CD4-positive, alpha-beta T cell (primary cell): ENCODE data around the gene SOD2. TPM values are rescaled to one million over a fixed set of nuclear protein-coding genes. Genes with fewer than 3 reads are reported as not detected.
"Not testable (repeated sequence)": the region's sequence is repeated elsewhere in the genome, so short reads cannot be mapped to it uniquely, and the experiment has no call there.

Experiments used
- ATAC-seq: fragments of 200-7000 bp; cut with Tn5 transposase; one replicate; pipeline ENCODE4 v1.10.0; 2022; ENCODE audit warnings: mild to moderate bottlenecking; ENCODE audit not compliant: poor library complexity
- CTCF ChIA-PET: fragments of 350-600 bp; sonication (Branson Sonifier 250); formaldehyde crosslinking; loops from one replicate; lab custom pipeline; 2021; ENCODE audit warnings: antibody characterized with exemption, inconsistent platforms; lab: Charles Lee
- POLR2A ChIA-PET: fragments of 350-600 bp; sonication (Branson Sonifier 250); formaldehyde crosslinking; loops from one replicate; lab custom pipeline; 2021; ENCODE audit warnings: antibody characterized with exemption, inconsistent platforms; lab: Charles Lee
- DNase-seq, 14 experiments: peaks; one replicate each; pipeline ENCODE4 v3.0.0-alpha.2; 2013 to 2020; ENCODE audit warnings: mixed read lengths in 2 of 14
- H3K27ac ChIP-seq, 2 donors: one replicate each; pipeline versions ENCODE4 v1.5.1 to v1.7.0; 2013; ENCODE audit warnings: low read length in 2 of 2, low read depth in 1 of 2, mild to moderate bottlenecking in 1 of 2
- H3K27me3 ChIP-seq, 2 experiments: 1 replicate in 1 of 2; 2 replicates in 1 of 2; pipeline versions ENCODE4 v1.6.1 to v1.7.0; 2013; ENCODE audit warnings: low read length in 2 of 2, control low read depth in 1 of 2, mild to moderate bottlenecking in 1 of 2, moderate library complexity in 1 of 2; ENCODE audit not compliant: insufficient read depth in 2 of 2, control insufficient read depth in 1 of 2
- H3K36me3 ChIP-seq: one replicate; pipeline ENCODE4 v1.6.1; 2013; ENCODE audit warnings: low read length, control low read depth; ENCODE audit not compliant: insufficient read depth
- H3K4me1 ChIP-seq: one replicate; pipeline ENCODE4 v1.6.1; 2013; ENCODE audit warnings: low read length, control low read depth; ENCODE audit not compliant: insufficient read depth
- H3K4me3 ChIP-seq: one replicate; pipeline ENCODE4 v1.5.1; 2013; ENCODE audit warnings: mild to moderate bottlenecking, low read length, moderate library complexity
- H3K9me3 ChIP-seq, 2 experiments: 1 replicate in 1 of 2; 2 replicates in 1 of 2; pipeline versions ENCODE4 v1.6.1 to v1.7.0; 2013; ENCODE audit warnings: low read length in 2 of 2, mild to moderate bottlenecking in 2 of 2, control low read depth in 1 of 2, moderate library complexity in 1 of 2; ENCODE audit not compliant: control insufficient read depth in 1 of 2, insufficient read depth in 1 of 2
- H3K27ac Mint-ChIP-seq: one replicate; pipeline ENCODE4 v1.8.0; 2020; ENCODE audit warnings: mixed read lengths
- H3K27me3 Mint-ChIP-seq: one replicate; pipeline ENCODE4 v1.8.0; 2021; ENCODE audit warnings: mixed read lengths
- H3K36me3 Mint-ChIP-seq: one replicate; pipeline ENCODE4 v1.8.0; 2021; ENCODE audit warnings: low read depth, mixed read lengths
- H3K4me1 Mint-ChIP-seq: one replicate; pipeline ENCODE4 v1.8.0; 2021; ENCODE audit warnings: low read depth, mixed read lengths
- H3K4me3 Mint-ChIP-seq: one replicate; pipeline ENCODE4 v1.8.0; 2020; ENCODE audit warnings: mild to moderate bottlenecking, mixed read lengths
- H3K9me3 Mint-ChIP-seq: one replicate; pipeline ENCODE4 v1.8.0; 2020; ENCODE audit warnings: mixed read lengths
- CTCF ChIP-seq: fragments of 200-600 bp; IDR thresholded peaks from one replicate; pipeline ENCODE4 v1.8.0; 2022; ENCODE audit warnings: antibody characterized with exemption, mild to moderate bottlenecking
- intact Hi-C, 2 experiments: fragments of 100-400 bp; cut with DNase I in 1 of 2; cut with micrococcal nuclease in 1 of 2; formaldehyde crosslinking; loops; one replicate each; pipeline versions ENCODE4 v1.15.1 to v1.9.0; 2023 to 2025; cut with DNase I, micrococcal nuclease
- total RNA-seq, 174 experiments: library from RNA in 2 of 174; stranded (reverse) in 2 of 174; gene quantifications; one replicate each; pipeline ENCODE4 v1.2.3 and lab custom pipeline; 2021 to 2026

The SOD2 gene
- total RNA-seq, 2 experiments from 2014 or later, result 182 to 195 TPM

GRCh38 chr6:159724778-159725177 is 31.7 kb upstream of the SOD2 start:
- DNase-seq (no peak), ATAC-seq (no peak)
- POLR2A ChIA-PET, result interaction anchor here (6.7 to 8.3 kb wide), 2 partner anchors 36 to 65 kb away, joined by 148 to 176 read pairs; partner anchors contain the start of genes ACAT2, MRPL18 and TCP1
- H3K27ac Mint-ChIP-seq, result peak overlapping the region; percentile 68
- H3K27me3 Mint-ChIP-seq, result peaks cover 9% of the 10 kb centered on the region
- no peak overlapping the region for H3K4me3 Mint-ChIP-seq
- H3K4me1 Mint-ChIP-seq, result peaks cover 63% of the 10 kb centered on the region
- peaks cover 17% of the 10 kb centered on the region for H3K36me3 ChIP-seq
- no peak overlapping the region for H3K27ac ChIP-seq
- peaks cover 52% of the 10 kb centered on the region for H3K36me3 Mint-ChIP-seq
- no peaks in the 10 kb centered on the region for H3K9me3 Mint-ChIP-seq
- intact Hi-C loops, result loop anchor here in 1 of 2 experiments (10.0 kb wide), 1 partner anchor 730 kb away; no protein-coding TSS in a partner anchor
- CTCF ChIA-PET, result interaction anchor here (1.7 kb wide), 1 partner anchor 34 kb away, joined by 7 read pairs; no protein-coding TSS in a partner anchor
- H3K27me3 ChIP-seq, result no peaks in the 10 kb centered on the region
- H3K4me3 ChIP-seq, result no peak overlapping the region
- H3K9me3 ChIP-seq, result no peaks in the 10 kb centered on the region
- H3K4me1 ChIP-seq, result peaks cover 20% of the 10 kb centered on the region
- TF ChIP-seq CTCF, result no peak

GRCh38 chr6:159723259-159723658 is 30.2 kb upstream of the SOD2 start:
- H3K27ac ChIP-seq, result no peak overlapping the region
- DNase-seq (no peak), ATAC-seq (no peak)
- peaks cover 9% of the 10 kb centered on the region for H3K27me3 Mint-ChIP-seq
- intact Hi-C loops, result loop anchor here in 1 of 2 experiments (10.0 kb wide), 1 partner anchor 732 kb away; no protein-coding TSS in a partner anchor
- H3K27me3 ChIP-seq, result no peaks in the 10 kb centered on the region
- no peaks in the 10 kb centered on the region for H3K9me3 Mint-ChIP-seq
- ChIA-PET CTCF (no interaction called here), POLR2A (interaction anchor here (0.8 to 8.3 kb wide), 4 partner anchors 28 to 66 kb away, joined by 3 to 176 read pairs (median 5); partner anchors contain the start of genes MRPL18, SOD2 and TCP1)
- H3K4me3 ChIP-seq, result no peak overlapping the region
- H3K36me3 ChIP-seq, result peaks cover 14% of the 10 kb centered on the region
- no peak for TF ChIP-seq CTCF
- H3K4me1 Mint-ChIP-seq, result peaks cover 47% of the 10 kb centered on the region
- peak overlapping the region; percentile 68 for H3K27ac Mint-ChIP-seq
- peaks cover 17% of the 10 kb centered on the region for H3K4me1 ChIP-seq
- no peaks in the 10 kb centered on the region for H3K9me3 ChIP-seq
- peaks cover 37% of the 10 kb centered on the region for H3K36me3 Mint-ChIP-seq
- no peak overlapping the region for H3K4me3 Mint-ChIP-seq

- Mint-ChIP-seq H3K4me3 (peak overlapping the region; percentile 6), H3K4me1 (peaks cover 44% of the 10 kb centered on the region), H3K27me3 (peaks cover 9% of the 10 kb centered on the region), H3K36me3 (peaks cover 31% of the 10 kb centered on the region), H3K9me3 (no peaks in the 10 kb centered on the region), H3K27ac (peak overlapping the region; percentile 9)
- H3K36me3 ChIP-seq, result peaks cover 14% of the 10 kb centered on the region
- peaks cover 17% of the 10 kb centered on the region for H3K4me1 ChIP-seq
- ATAC-seq (no peak), DNase-seq (no peak)
- ChIA-PET CTCF (interaction anchor here (1.0 kb wide), 1 partner anchor 31 kb away, joined by 3 read pairs; no protein-coding TSS in a partner anchor), POLR2A (interaction anchor here (0.8 to 8.3 kb wide), 3 partner anchors 28 to 67 kb away, joined by 3 to 176 read pairs (median 4); partner anchors contain the start of genes MRPL18 and TCP1)
- intact Hi-C loops, result loop anchor here in 1 of 2 experiments (10.0 kb wide), 1 partner anchor 732 kb away; no protein-coding TSS in a partner anchor
- H3K27ac ChIP-seq, result no peak overlapping the region
- H3K9me3 ChIP-seq, result no peaks in the 10 kb centered on the region
- TF ChIP-seq CTCF, result no peak
- no peak overlapping the region for H3K4me3 ChIP-seq
- no peaks in the 10 kb centered on the region for H3K27me3 ChIP-seq
These were observed 29.6 kb upstream of the SOD2 start for GRCh38 chr6:159722655-159723054.

GRCh38 chr6:159721981-159722380 is 28.9 kb upstream of the SOD2 start:
- peaks cover 17% of the 10 kb centered on the region for H3K4me1 ChIP-seq
- H3K36me3 ChIP-seq, result peaks cover 14% of the 10 kb centered on the region
- not testable (repeated sequence) for H3K27me3 ChIP-seq, H3K9me3 Mint-ChIP-seq, DNase-seq, H3K27ac Mint-ChIP-seq, ATAC-seq, H3K4me3 Mint-ChIP-seq, H3K9me3 ChIP-seq, H3K4me3 ChIP-seq, H3K27ac ChIP-seq, H3K27me3 Mint-ChIP-seq
- Mint-ChIP-seq H3K36me3 (peaks cover 29% of the 10 kb centered on the region), H3K4me1 (peaks cover 43% of the 10 kb centered on the region)
- ChIA-PET POLR2A (interaction anchor here (1.2 kb wide), 1 partner anchor 27 kb away, joined by 4 read pairs; no protein-coding TSS in a partner anchor), CTCF (interaction anchor here (1.0 kb wide), 1 partner anchor 30 kb away, joined by 3 read pairs; no protein-coding TSS in a partner anchor)
- intact Hi-C loops, result loop anchor here (2.0 to 10.0 kb wide), 2 partner anchors 131 to 733 kb away; no protein-coding TSS in a partner anchor
